Stimulated activated CD8-positive, alpha-beta memory T cell treated with anti-CD3 and anti-CD28 coated beads, Interleukin-2, amount 100 ng/mL, for 1 hour (primary cell): ENCODE results near the gene NUMA1.

Source experiments
- DNase-seq, 2 donors: peaks; one replicate each; pipeline ENCODE4 v3.0.0-alpha.2; 2020; ENCODE audit warnings: low read depth in 2 of 2

NUMA1 gene

DNA sequence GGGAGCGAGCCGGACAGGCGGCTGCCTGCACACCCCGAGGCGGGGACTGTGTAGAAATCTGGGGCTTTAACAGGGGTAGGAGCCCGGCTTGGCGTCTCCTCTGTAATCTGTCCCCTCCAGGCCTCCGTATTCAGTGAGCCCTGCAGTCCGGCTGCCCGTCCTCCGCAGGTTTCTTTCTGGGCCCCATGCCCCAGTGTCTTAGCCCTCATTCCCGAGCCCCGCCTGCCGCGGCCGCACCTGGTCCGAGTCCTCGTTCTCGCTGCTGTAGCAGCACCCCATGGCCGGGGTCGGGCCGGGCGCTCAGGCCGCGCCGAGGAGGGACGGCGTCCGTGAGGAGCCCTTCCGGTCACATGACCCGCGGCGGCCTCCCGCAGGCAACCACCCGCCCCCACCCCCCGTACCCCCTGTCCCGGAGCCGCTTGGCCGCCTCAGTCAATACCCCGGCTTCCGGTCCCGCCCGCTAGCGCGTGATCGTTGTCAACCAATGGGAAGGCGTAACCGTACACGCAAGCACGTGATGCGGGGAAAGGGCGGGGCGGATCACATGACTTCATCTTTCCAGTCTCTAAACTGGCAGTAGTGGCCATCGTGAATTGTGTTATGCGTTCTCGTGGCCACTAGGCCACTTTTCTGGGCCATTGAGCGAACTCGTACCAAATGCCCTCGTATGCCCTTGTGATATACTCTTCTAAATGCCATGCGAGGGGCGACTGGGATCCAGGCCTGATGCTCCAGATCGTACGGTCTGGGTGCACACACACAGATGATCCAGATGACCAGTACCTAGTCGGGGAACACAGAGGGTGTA lies 22.8 kb upstream of the NUMA1 start, which contains the start of gene LAMTOR1:
Gene LAMTOR1, minus strand, starts transcription at position 352 of the 808 bp plus-strand sequence. Its CDS starts 73 bp downstream, at position 279.
- DNase-seq = peak; percentile 96

DNA sequence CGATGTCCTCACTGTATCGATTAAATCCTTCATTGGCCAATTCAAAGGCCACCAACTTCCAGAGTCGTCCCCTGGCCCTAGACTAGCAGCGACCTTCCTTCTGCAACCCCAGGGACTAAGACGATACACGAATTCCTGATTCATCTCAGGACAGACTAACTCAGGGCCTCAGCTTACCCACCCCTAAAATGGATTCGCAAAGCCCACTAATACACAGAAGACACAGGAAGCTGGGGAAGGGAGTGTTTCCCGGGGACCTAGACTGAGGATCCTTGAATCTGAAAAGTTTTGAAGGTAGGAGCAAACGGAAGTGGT lies 22.2 kb upstream of the NUMA1 start:
- DNase-seq = no peak

DNA sequence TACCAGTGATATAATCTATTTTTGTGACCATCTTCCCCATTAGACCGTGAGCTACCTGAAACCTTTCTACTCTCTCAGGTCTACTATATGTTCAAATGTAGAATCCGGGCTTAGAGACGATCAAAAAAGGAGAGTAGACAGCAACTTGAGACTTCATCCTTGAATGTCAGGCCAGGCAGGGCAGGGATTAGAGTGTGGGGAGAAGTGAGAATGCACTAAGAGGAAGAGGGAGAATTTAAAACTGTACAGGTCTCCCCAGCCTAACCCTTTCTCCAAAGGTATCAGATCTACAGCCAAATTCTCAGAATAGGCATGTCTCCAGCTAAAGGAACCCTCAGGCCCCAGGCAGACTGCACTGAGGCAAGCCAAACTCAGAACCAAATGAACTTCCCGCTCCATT lies 21.8 kb upstream of the NUMA1 start:
- DNase-seq = no peak

DNA sequence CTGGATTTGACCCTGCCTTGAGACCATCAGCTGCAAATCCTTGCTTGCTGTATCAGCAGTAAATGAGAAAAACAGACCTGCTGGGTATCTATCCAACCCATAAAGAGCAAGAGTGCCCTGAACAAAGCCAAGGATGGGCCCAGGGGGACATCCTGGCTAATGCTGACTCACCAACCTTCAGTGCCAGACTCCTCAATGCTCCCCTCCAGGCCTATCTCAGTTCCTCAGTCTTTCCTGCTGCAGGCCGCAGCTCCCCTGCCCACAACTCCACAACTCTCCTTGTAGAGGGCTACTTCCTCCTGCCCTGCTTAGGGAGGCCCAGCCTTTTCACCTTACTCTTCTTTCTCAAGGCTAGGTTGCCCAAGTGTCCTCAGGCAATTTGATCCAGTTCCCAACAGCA lies 20.1 kb upstream of the NUMA1 start:
- DNase-seq = no peak

DNA sequence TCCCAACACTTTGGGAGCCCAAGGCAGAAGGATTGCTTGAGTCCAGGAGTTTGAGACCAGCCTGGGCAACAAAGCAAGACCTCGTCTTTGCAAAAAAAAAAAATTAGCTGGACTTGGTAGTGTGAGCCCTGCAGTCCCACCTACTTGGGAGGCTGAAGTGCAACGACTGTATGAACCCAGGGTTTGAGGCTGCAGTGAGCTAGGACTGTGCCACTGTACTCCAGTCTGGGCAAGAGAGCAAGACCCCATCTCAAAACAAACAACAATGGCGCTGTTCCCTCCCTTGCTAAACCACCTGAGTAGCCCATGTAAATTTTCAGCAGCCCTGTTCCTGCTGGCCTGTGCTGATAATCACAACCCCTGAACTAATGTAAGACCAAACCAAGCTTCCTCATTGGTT lies 19.7 kb upstream of the NUMA1 start:
- DNase-seq = no peak

DNA sequence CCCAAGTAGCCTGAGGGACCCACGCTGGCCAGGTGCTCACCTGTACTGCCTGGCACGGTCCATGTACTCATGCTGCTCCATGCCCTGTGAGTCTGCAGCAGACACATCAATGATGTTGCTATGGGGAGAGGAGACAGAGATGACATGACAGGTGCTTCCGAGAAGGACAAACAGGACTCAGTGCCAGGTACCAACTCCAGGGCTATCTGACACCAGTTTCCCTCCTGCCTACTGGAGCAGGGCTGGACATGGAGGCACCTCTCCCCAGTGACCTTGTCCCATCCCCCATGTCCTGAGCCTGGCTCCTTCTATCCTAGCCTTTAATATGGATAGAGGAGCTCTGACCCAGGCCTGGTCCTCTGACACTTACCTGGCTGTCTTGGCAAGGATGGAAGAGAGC lies 18.4 kb upstream of the NUMA1 start:
- no peak for DNase-seq

DNA sequence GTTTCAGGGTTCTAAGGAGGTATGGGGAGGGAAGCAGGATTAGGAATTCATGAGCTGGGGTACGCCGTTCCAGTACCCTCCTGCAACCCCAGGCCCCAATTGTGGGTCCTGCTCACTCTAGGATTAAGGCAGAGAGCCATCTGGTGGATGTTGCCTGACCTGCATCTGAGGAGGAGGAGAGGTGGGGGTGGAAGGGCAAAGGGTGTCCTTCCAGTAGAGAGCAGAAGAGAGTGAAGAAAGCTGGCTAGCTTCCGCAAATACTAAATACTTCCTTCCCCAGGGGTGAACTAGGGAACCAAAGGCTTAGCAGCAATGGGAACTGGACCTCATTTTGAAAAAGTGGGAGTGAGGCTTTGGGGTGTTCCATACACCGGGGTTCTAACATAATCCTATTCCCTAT lies 10.9 kb upstream of the NUMA1 start:
- peak in 1 of 2 donors; percentile 44 for DNase-seq

DNA sequence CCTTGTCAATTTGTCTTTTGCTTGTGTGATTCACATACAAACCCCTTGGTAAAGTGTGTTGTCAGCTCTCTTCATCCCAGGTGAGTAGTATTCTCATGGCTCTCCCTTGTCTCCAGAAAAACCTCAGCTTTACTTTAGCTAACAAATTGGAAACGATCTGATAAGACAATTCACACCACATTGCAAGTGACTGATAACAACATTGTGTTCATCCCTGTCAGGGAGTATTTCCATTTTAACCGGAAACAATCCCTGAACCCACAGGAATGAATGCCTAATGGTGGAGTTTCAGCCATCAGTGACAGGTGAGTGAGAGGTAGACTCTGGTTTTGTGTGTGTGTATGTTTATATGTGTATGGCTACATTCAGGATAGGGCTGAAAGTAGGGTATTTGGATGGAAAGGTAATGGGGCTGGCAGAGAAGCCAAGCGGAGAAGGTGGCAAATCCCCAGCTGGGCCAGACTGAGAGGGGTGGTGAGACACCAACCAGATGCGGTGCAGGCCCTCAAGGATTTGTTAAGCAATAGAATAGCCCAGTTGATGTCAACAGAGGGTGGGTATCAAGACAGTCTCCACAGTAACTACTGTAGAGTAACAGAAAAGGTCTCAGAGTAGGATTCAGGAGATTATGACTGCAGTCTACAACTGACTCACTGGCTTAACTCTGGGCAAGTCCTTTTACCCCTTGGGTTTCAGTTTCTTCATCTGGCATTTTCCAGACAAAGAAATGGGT lies 7.9 kb upstream of the NUMA1 start:
- DNase-seq = no peak

DNA sequence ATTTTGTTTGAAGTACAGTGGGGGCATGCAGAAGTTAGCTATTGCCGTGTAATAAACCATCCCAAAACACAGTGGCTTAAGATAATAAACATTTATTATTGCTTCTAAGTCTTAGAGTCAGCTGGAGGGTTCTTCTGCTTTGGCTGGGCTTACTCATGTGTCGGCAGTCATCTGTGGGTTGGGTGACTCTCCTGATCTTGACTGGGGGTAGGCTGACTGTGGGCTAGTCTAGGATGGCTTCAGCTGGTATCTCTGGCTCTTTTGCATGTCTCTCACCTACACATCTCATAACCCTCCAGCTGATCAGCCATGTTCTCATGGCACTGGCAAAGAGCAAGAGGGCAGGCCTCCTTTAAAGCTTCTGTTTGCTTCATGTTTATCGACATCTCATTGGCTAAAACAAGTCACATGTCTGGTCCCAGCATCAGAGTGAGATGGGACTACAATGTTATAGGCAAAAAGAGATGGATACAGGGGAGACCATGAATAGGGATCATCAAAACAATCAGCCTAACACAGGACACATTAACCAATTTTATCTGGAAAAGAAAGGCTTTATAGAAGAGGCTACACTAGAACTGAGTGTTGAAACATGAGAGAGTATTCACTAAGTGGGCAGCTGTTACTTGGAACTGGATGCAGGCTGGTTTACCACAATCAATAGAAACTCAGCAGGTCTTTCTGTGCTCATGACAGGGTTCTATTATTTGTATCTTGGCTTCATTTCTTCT lies 5.4 kb upstream of the NUMA1 start:
- DNase-seq = no peak

DNA sequence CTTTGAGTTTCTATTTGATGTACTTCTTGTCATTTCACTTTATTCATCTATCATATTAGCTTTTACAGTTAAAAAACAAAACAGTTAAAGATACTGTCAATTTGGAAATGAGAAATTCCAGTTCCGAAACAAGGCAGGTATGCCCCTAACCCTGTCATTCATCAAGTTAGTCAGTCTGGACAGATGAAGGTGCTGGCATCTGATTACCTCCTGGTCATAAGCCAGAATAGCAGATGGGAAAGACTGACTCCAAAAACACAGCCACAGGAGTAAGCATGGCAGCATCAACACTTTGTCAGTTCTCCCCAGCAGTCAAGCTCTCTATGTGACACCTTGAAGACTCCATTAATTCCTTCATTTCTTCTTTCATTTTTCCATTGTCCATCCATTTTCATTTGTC lies 4.6 kb upstream of the NUMA1 start:
- DNase-seq = no peak

DNA sequence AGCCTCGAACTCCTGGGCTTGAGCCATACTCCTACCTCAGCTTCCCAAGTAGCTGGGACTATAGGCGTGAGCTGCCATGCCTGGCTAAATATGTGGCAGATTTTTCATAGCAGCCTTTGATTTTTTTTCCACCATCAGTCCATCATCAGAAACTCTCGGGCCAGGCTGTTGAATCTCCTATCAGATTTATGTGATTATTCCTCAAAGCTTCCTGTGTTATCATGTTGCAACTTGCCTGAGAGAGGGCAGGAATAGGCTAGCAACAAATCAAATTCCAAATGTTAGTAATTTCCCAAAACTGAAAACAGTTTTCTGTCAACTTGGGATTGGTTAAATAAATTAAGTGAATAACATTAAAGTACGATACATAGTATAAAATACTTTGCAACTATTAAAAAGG lies 3.7 kb upstream of the NUMA1 start:
- DNase-seq = no peak

DNA sequence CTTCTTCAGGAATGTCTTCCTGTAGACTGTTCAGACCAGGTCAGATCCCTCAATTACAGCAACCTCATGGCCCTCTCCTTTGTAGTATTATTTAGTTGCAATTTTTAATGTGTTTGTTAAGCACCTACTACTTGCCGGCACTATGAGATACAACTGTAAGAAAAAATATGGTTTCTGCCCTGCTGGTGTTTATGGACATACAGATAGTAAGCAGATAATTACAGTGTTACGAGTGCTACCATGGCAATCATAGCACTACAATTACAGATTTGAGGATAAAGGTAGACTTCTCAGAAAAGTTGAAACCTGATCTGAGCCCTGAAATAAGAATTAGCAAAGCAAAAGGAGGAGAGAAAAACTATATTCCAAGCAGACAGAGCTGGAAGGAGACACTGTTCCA lies 3.1 kb upstream of the NUMA1 start:
- no peak for DNase-seq

DNA sequence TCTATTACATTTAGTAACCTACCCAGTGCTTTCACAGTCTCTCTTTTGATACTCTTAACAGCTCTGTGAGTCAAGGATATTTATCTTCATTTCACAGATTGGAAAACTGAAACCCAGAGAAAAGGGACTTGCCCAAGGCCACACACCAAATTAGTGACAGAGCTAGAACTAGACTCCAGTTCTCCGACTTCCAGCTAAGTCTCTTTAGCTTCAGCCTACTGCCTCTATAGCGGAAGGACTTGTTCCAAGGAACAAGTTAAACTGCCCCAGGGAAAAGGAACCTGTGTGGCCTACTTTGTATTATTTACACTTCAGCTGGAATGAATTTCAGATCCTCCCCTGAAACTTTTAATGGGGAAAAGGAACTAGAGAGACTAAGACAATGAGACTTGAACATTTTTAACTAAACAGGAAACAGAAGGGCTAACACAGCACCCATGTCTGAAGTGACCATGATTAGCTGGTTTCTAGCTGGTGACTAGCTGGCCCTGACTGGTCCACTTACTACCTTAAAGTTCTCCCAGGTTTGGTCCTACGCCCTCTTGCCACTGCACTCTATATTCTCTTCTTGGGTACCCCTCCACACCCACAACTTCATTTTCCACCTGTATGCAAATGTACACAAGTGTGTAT lies 1.6 kb upstream of the NUMA1 start:
- DNase-seq = no peak

DNA sequence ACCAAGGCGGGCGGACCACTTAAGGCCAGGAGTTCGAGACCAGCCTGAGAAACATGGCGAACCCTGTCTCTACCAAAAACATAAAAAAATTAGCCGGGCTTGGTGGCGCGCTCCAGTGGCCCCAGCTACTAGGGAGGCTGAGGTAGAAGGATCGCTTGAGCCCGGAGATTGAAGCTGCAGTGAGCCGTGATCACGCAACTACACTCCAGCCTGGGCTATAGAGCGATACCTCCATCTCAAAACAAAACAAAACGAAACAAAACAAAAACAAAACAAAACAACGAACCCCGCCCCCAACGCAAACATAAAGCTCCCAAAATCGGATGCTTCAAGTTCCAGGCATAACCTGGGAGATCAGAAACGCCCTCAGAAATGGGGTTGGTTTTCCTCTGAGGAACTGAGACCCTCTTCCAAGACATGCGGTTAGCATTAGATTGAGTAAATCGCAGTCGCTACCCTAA lies 872 bp upstream of the NUMA1 start:
- DNase-seq = no peak

DNA sequence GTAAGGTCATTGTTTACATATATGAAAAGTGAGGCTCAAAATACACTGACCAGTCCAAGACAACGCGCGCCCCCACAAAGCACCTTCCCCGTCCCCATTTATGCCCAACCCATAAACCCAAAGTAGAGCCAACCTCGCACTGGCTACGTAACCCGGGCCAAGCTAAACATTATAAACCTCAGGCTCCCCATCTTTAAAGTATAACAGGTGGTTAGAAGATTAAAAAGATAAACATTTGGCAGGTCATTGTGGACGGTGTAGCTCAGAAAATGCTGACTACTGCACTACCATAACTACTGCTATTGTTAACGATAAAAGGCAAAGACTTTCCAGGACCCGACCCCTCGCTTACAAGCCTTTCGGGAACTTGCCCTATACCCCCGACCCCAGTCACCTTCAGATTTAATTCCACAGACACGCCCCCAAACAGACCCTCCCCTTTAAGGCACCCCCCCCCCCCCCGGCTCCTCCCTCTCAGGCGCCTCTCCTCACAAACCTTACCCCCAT lies 470 bp downstream of the NUMA1 start:
- no peak for DNase-seq

DNA sequence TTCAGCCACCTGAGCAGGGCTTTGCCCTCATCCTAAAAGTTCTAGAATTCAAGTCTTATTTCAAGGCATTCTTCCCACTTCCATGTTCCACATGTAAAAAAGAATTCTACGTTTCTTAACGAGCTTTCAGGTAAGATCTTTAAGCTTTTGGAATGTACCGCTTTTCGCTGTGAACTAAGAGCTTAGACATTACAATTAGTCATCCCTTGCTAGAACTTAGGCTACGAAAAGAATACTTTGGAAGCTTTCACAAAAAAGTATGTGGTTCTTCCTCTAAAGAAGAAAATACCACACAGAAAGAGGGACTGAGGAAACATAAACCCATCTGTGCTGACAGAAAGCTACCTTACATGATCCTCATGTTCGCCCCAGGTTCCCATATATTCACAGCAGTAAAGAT lies 1.9 kb downstream of the NUMA1 start:
- no peak for DNase-seq

DNA sequence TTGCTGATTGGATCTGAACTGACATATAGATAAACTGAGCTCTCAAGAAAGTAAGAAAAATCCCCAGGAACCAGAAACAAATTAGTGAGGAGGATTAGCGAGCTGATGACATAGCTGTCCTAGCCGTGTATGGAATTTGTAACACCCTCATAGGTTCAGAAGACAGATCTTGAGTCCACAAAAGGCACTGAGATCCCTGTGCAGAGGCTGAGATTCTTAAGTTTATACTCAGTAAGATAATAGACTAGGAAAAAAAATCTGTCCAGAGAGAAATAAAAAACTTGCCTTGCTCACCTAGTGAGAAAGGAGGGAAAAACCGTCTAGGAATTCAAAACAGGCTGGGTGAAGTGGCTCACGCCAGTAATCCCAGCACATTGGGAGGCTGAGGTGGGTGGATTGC lies 4.6 kb downstream of the NUMA1 start:
- no peak for DNase-seq

DNA sequence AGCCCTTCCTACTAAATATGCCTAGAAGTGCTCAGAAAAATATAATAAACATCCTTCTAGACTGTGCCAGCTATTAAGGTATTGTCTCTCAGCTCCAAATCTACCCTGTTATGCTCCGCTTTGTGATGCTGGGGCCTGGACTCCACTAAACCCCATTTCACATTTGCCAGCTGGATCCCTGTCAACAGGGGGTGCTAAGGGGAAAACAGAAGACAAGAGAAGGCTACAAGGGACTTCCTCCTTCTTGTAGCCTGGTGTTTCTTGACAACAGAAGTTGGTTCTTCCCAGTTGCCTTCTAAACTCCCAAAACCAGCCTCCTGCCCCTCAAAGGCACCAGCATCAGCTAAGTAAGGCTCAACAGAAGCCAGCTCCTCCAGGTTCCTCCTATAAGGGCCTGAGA lies 5.2 kb downstream of the NUMA1 start:
- DNase-seq = no peak

DNA sequence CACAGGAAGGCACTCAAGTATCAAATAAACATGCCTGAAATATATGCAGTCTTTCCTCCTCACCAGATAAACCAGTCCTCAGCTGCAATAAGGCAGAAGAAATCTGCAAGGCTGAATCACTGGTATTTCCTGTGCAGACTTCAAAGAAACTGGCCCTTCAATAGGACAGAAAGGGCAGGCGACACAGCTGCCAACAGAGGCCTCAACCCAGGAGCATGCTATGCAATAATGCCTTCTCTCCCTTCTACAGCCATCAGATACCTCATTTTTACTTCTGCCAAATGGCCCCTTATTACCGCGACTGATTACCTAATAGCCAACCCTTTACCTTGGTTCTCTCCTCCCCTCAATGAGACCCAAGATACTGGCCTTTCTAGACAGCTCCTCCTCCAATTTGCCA lies 8.0 kb downstream of the NUMA1 start:
- no peak for DNase-seq

DNA sequence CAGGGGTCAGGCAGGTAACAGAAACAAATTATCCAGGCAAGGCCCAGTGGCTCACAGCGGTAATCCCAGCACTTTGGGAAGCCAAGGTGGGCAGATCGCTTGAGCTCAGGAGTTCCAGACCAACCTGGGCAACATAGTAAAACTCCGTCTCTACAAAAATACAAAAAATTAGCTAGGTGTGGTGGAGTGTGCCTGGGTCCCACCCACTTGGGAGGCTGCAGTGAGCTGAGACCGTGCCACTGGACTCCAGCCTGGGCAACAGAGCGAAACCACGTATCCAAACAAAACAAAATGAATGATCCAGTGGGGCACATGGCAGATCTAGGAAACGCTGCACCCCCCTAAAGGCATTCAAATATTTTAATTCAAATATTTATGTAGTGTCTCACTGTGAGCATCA lies 9.9 kb downstream of the NUMA1 start:
- no peak for DNase-seq

DNA sequence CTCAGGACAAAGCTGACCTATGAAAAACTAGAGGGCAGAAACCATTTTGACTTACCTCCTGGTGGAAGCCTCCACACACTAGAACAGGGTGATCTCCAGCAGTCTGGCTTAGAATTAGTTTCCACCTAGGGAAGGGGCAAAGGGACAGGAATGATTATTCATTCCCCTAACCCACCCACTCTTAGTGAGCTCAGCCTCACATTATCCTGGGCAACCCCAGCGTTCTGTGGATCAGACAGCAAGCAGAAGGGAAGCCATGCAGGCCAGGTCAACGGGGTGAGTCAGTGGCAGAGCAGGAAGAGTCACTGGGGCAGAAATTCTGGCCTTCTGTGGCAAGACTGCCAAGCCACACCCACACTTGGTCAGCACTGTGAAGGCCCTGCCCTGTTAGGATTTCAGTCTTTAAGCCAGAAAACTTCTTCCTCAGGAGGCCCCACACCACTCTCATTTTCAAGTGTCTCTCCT lies 10.5 kb downstream of the NUMA1 start:
- DNase-seq = no peak

DNA sequence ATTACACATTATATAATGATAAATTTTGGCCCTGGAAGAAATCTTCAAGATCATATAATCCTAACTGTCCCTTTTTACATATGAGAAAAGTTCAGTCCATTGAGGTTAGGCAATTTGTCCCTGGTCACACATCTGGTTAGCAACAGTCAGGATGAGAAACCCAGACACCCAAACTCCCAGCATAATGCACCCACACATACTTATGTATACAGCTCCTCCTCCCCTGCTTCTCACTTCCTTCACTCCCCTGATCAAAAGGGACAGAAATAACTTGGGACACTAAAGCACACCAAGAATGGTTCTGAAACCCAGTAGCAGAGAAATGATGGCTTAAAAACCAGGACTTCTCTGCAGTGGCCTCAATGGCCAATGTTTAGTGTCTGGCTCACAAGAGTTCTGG lies 11.1 kb downstream of the NUMA1 start:
- no peak for DNase-seq
